HS-27A (cell line): Measurements from ENCODE around the gene XRCC4.
A peak's percentile ranks its signal among the peaks of the same experiment; 100 is the strongest.
"Not testable (repeated sequence)": the region's sequence is repeated elsewhere in the genome, so short reads cannot be mapped to it uniquely, and the experiment has no call there.

ENCODE experiments used
- DNase-seq: peaks from one replicate; pipeline ENCODE4 v3.0.0-alpha.2; 2012; ENCODE audit warnings: low read depth, missing footprints

Gene XRCC4

GRCh38 chr5:83076742-83077661 is at the start of gene XRCC4, which contains the start of gene TMEM167A:
Gene XRCC4 (plus strand): TSS chr5:83077547. CDS start chr5:83104920, 27,373 bp downstream.
Gene TMEM167A (minus strand): TSS chr5:83077394. CDS start chr5:83077323, 71 bp downstream.
- peak; percentile 81 for DNase-seq

- no peak for DNase-seq
Measured at GRCh38 chr5:83029912-83030311, 47.4 kb upstream of the XRCC4 start.

- DNase-seq = no peak
Measured at GRCh38 chr5:83031381-83031780, 46.0 kb upstream of the XRCC4 start.

- DNase-seq = no peak
Measured at GRCh38 chr5:83034036-83034435, 43.3 kb upstream of the XRCC4 start.

GRCh38 chr5:83034528-83035207 is 42.7 kb upstream of the XRCC4 start:
- no peak for DNase-seq

GRCh38 chr5:83035373-83036100 is 41.8 kb upstream of the XRCC4 start:
- DNase-seq = no peak

- no peak for DNase-seq
Measured at GRCh38 chr5:83036991-83037575, 40.3 kb upstream of the XRCC4 start.

- no peak for DNase-seq
Measured at GRCh38 chr5:83038924-83039323, 38.4 kb upstream of the XRCC4 start.

- no peak for DNase-seq
Measured at GRCh38 chr5:83042507-83042906, 34.8 kb upstream of the XRCC4 start.

- no peak for DNase-seq
Measured at GRCh38 chr5:83044926-83045325, 32.4 kb upstream of the XRCC4 start.

- DNase-seq = no peak
Measured at GRCh38 chr5:83048277-83048676, 29.1 kb upstream of the XRCC4 start.

- DNase-seq = no peak
Measured at GRCh38 chr5:83048811-83049210, 28.5 kb upstream of the XRCC4 start.

- no peak for DNase-seq
Measured at GRCh38 chr5:83049370-83049885, 27.9 kb upstream of the XRCC4 start.

GRCh38 chr5:83050723-83051340 is 26.5 kb upstream of the XRCC4 start:
- DNase-seq = no peak

GRCh38 chr5:83055166-83055565 is 22.2 kb upstream of the XRCC4 start:
- DNase-seq = no peak

- no peak for DNase-seq
Measured at GRCh38 chr5:83058726-83059125, 18.6 kb upstream of the XRCC4 start.

GRCh38 chr5:83059341-83059740 is 18.0 kb upstream of the XRCC4 start:
- DNase-seq = no peak

- no peak for DNase-seq
Measured at GRCh38 chr5:83066548-83067110, 10.7 kb upstream of the XRCC4 start.

- not testable (repeated sequence) for DNase-seq
Measured at GRCh38 chr5:83067377-83067776, 10.0 kb upstream of the XRCC4 start.

- no peak for DNase-seq
Measured at GRCh38 chr5:83069096-83069799, 8.1 kb upstream of the XRCC4 start.
